Fibroblast of skin of left quadriceps (primary cell): Measurements from ENCODE around the gene SLC9A5.

Source experiments
- DNase-seq, 2 experiments: peaks; one replicate each; pipeline ENCODE4 v3.0.0-alpha.2; 2013; ENCODE audit warnings: low read depth in 2 of 2

Gene SLC9A5

GRCh38 chr16:67310561-67310960 lies 61.8 kb downstream of the SLC9A5 start:
- DNase-seq: no peak

GRCh38 chr16:67311607-67312488 lies 63.1 kb downstream of the SLC9A5 start:
- DNase-seq: peak; percentile 96 to 97

- DNase-seq: no peak
Measured at GRCh38 chr16:67312719-67313118, 63.9 kb downstream of the SLC9A5 start.

- no peak for DNase-seq
Measured at GRCh38 chr16:67317853-67318252, 69.1 kb downstream of the SLC9A5 start.
